Nephron (organoid): ENCODE measurements around the gene PDE6B.

Experiments
- H3K27ac Mint-ChIP-seq, 3 experiments: 2 replicates each; pipeline ENCODE4 v1.8.0; 2020; ENCODE audit warnings: mixed read lengths in 3 of 3, mild to moderate bottlenecking in 2 of 3, moderate library complexity in 1 of 3
- H3K27me3 Mint-ChIP-seq: 2 replicates; pipeline ENCODE4 v1.8.0; 2021; ENCODE audit warnings: low read depth, mild to moderate bottlenecking, moderate library complexity, mixed read lengths
- H3K36me3 Mint-ChIP-seq: 2 replicates; pipeline ENCODE4 v1.8.0; 2020; ENCODE audit warnings: low read depth, mixed read lengths
- H3K4me1 Mint-ChIP-seq: 2 replicates; pipeline ENCODE4 v1.8.0; 2020; ENCODE audit warnings: mixed read lengths
- H3K4me3 Mint-ChIP-seq, 3 experiments: 2 replicates each; pipeline ENCODE4 v1.8.0; 2020; ENCODE audit warnings: mild to moderate bottlenecking in 3 of 3, mixed read lengths in 3 of 3, moderate library complexity in 2 of 3
- H3K9me3 Mint-ChIP-seq: 2 replicates; pipeline ENCODE4 v1.8.0; 2020; ENCODE audit warnings: mixed read lengths
- TF ChIP-seq, protein P1 (sequence below), 3 experiments: fragments of 200-600 bp; sonication (generic); IDR thresholded peaks; one replicate each; pipeline ENCODE4 v1.5.0; 2021; ENCODE audit warnings: antibody characterized with exemption in 3 of 3; ENCODE audit not compliant: unreplicated experiment in 3 of 3

The PDE6B gene

GRCh38 chr4:680551-680927, 55.2 kb downstream of the PDE6B start:
- H3K27ac Mint-ChIP-seq, result no peak overlapping the region
- TF ChIP-seq, protein P1, sequence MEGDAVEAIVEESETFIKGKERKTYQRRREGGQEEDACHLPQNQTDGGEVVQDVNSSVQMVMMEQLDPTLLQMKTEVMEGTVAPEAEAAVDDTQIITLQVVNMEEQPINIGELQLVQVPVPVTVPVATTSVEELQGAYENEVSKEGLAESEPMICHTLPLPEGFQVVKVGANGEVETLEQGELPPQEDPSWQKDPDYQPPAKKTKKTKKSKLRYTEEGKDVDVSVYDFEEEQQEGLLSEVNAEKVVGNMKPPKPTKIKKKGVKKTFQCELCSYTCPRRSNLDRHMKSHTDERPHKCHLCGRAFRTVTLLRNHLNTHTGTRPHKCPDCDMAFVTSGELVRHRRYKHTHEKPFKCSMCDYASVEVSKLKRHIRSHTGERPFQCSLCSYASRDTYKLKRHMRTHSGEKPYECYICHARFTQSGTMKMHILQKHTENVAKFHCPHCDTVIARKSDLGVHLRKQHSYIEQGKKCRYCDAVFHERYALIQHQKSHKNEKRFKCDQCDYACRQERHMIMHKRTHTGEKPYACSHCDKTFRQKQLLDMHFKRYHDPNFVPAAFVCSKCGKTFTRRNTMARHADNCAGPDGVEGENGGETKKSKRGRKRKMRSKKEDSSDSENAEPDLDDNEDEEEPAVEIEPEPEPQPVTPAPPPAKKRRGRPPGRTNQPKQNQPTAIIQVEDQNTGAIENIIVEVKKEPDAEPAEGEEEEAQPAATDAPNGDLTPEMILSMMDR (IDR thresholded peaks at IDR 0.05; ENCODE audit: unreplicated experiment in 3 of 3), result no peak
- no peaks in the 10 kb centered on the region for H3K36me3 Mint-ChIP-seq
- H3K4me3 Mint-ChIP-seq, result peak overlapping the region; percentile 59 to 69 (median 65)
- H3K9me3 Mint-ChIP-seq, result no peaks in the 10 kb centered on the region
- peaks cover 27% of the 10 kb centered on the region for H3K4me1 Mint-ChIP-seq
- H3K27me3 Mint-ChIP-seq, result peaks cover 7% of the 10 kb centered on the region

DNA sequence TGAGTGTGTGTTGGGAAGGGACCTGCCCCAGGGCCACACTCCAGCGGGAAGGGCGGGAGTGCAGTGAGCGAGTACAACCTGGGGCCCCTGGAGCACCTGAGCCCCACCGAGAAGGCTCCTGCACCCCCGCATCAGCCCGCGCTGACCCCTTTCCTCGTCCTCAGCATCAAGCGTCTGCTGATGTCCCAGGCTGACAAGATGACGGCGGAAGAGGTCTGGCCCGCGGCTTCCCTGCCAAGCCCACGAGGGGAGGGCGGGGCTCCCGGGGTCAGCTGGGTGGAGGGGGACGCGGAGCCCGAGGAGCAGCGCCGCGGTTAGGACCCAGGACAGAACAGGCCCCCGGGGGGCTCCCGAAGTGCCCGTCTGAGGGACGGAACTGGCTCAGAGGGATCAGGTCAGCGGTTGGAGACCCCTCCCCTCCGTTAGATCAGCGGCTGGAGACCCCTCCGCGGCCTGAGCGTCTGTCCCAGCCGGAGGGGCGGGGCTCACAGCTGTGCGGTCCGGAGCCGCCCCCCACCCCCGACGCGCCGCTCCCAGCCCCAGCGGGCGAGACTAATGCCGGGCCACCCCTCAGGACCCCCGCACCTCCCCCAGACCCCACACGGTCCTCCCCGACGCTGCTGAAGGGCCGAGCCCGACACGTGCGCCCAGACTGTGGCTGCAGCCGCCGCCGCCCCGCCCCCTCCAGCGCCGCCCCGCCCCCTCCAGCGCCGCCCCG, 55.7 kb downstream of the PDE6B start:
- H3K4me1 Mint-ChIP-seq, result peaks cover 27% of the 10 kb centered on the region
- H3K9me3 Mint-ChIP-seq, result no peaks in the 10 kb centered on the region
- H3K4me3 Mint-ChIP-seq, result peak overlapping the region; percentile 59 to 69 (median 65)
- peaks cover 7% of the 10 kb centered on the region for H3K27me3 Mint-ChIP-seq
- H3K36me3 Mint-ChIP-seq, result no peaks in the 10 kb centered on the region
- H3K27ac Mint-ChIP-seq, result no peak overlapping the region
- TF ChIP-seq, protein P1 (IDR thresholded peaks at IDR 0.05; ENCODE audit: unreplicated experiment in 3 of 3), result no peak

GRCh38 chr4:681736-682451, 56.5 kb downstream of the PDE6B start:
- peak overlapping the region in 2 of 3 experiments; percentile 56 to 61 for H3K4me3 Mint-ChIP-seq
- H3K27me3 Mint-ChIP-seq, result peaks cover 7% of the 10 kb centered on the region
- H3K4me1 Mint-ChIP-seq, result peaks cover 27% of the 10 kb centered on the region
- TF ChIP-seq, protein P1 (IDR thresholded peaks at IDR 0.05; ENCODE audit: unreplicated experiment in 3 of 3), result no peak
- H3K9me3 Mint-ChIP-seq, result no peaks in the 10 kb centered on the region
- H3K27ac Mint-ChIP-seq, result no peak overlapping the region
- no peaks in the 10 kb centered on the region for H3K36me3 Mint-ChIP-seq

DNA sequence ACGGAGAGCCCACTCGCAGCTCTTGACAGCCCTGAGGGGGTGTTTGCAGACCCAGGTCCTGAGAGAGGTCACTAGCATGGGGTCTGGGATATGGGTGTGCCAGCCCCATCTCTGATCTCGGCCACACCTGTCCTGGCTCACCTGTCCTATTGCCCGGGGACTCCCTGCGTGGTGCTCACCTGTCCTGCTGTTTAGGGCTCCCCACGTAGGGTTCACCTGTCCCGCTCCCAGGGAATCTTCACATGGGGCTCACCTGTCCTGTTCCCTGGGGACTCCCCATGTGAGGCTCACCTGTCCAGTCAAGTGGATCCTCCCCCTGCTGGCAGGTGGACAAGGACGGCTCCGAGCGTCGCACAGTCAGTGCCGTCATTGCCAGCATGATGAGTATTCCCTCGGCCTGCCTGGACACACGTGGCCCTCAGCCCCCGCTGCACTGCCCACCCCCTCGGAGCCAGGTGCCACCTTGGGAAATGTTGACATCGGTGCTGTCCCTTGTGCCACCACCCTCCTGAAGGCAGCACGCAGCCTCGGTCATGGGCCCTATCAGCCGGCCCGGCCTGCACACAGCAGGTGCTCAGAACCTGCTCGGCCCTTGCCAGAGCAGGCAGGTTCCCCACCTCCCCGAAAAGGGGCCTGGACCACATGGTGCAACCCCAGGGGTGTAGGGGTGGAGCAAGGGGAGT, 57.3 kb downstream of the PDE6B start:
- H3K4me3 Mint-ChIP-seq, result peak overlapping the region in 2 of 3 experiments; percentile 17 to 43
- H3K9me3 Mint-ChIP-seq, result no peaks in the 10 kb centered on the region
- TF ChIP-seq, protein P1 (IDR thresholded peaks at IDR 0.05; ENCODE audit: unreplicated experiment in 3 of 3), result no peak
- peaks cover 24% of the 10 kb centered on the region for H3K4me1 Mint-ChIP-seq
- H3K27me3 Mint-ChIP-seq, result peaks cover 7% of the 10 kb centered on the region
- no peaks in the 10 kb centered on the region for H3K36me3 Mint-ChIP-seq
- no peak overlapping the region for H3K27ac Mint-ChIP-seq

- no peaks in the 10 kb centered on the region for H3K36me3 Mint-ChIP-seq
- peak overlapping the region in 2 of 3 experiments; percentile 51 to 60 for H3K27ac Mint-ChIP-seq
- H3K4me1 Mint-ChIP-seq, result peaks cover 20% of the 10 kb centered on the region
- H3K9me3 Mint-ChIP-seq, result no peaks in the 10 kb centered on the region
- peaks cover under 1% of the 10 kb centered on the region for H3K27me3 Mint-ChIP-seq
- TF ChIP-seq, protein P1 (IDR thresholded peaks at IDR 0.05; ENCODE audit: unreplicated experiment in 3 of 3), result no peak
- peak overlapping the region in 1 of 3 experiments; percentile 30 for H3K4me3 Mint-ChIP-seq
Observed at GRCh38 chr4:683247-683897, 58.0 kb downstream of the PDE6B start.
